PC-9 (cell line): ENCODE measurements around the gene JOSD2. TPM values are rescaled to one million over a fixed set of nuclear protein-coding genes. Genes with fewer than 3 reads are reported as not detected.
"Not testable (repeated sequence)": the region's sequence is repeated elsewhere in the genome, so short reads cannot be mapped to it uniquely, and the experiment has no call there.

Experiments used
- BruUV-seq: library from RNA; stranded (reverse); fragments of 400-500 nt; replicated peaks from 2 replicates; lab custom pipeline; 2021; lab: Mats Ljungman, UMichigan
- CTCF ChIA-PET: fragments of 300-600 bp; sonication (Branson Sonifier 250); formaldehyde crosslinking; loops from one replicate; lab custom pipeline; 2022; ENCODE audit warnings: antibody characterized with exemption; lab: Charles Lee
- POLR2A ChIA-PET: fragments of 300-600 bp; sonication (Branson Sonifier 250); formaldehyde crosslinking; loops from one replicate; lab custom pipeline; 2022; ENCODE audit warnings: antibody characterized with exemption; ENCODE audit not compliant: unreplicated experiment; lab: Charles Lee
- DNase-seq, 2 experiments: peaks; one replicate each; pipeline versions ENCODE4 v3.0.0 to v3.0.0-alpha.2; 2015 to 2022; ENCODE audit warnings: mixed read lengths in 1 of 2
- H2AFZ ChIP-seq: fragments of 200-600 bp; sonication (generic); 2 replicates; pipeline ENCODE4 v1.8.1; 2017; ENCODE audit warnings: antibody characterized with exemption
- H3F3A ChIP-seq: fragments of 200-600 bp; sonication (generic); 2 replicates; pipeline ENCODE4 v1.8.1; 2017; ENCODE audit warnings: antibody characterized with exemption, mild to moderate bottlenecking, low read depth; ENCODE audit not compliant: insufficient read depth
- H3K27ac ChIP-seq: fragments of 200-600 bp; sonication (generic); 2 replicates; pipeline ENCODE4 v1.6.1; 2016; ENCODE audit warnings: mixed run types
- H3K27me3 ChIP-seq: fragments of 200-600 bp; sonication (generic); 2 replicates; pipeline ENCODE4 v1.6.1; 2016; ENCODE audit warnings: low read depth, mixed run types; ENCODE audit not compliant: insufficient read depth
- H3K36me3 ChIP-seq: fragments of 200-600 bp; sonication (generic); 2 replicates; pipeline ENCODE4 v1.6.1; 2016; ENCODE audit warnings: low read depth, mixed run types
- H3K4me1 ChIP-seq: fragments of 200-600 bp; sonication (generic); replicated peaks from 2 replicates; pipeline ENCODE4 v1.6.1; 2016; ENCODE audit warnings: mixed run types; ENCODE audit not compliant: insufficient read depth
- H3K4me2 ChIP-seq: fragments of 200-600 bp; sonication (generic); 2 replicates; pipeline ENCODE4 v1.6.1; 2017; ENCODE audit warnings: mixed run types
- H3K4me3 ChIP-seq: fragments of 200-600 bp; sonication (generic); 2 replicates; pipeline ENCODE4 v1.6.1; 2016; ENCODE audit warnings: mixed run types
- H3K79me2 ChIP-seq: fragments of 200-600 bp; sonication (generic); 2 replicates; pipeline ENCODE4 v1.6.1; 2017; ENCODE audit warnings: low read depth, mixed run types
- H3K9me2 ChIP-seq: fragments of 200-600 bp; sonication (generic); 2 replicates; pipeline ENCODE4 v1.8.1; 2017; ENCODE audit warnings: mild to moderate bottlenecking; ENCODE audit not compliant: insufficient read depth
- H3K9me3 ChIP-seq: fragments of 200-600 bp; sonication (generic); 2 replicates; pipeline ENCODE4 v1.8.1; 2016; ENCODE audit warnings: low read depth; ENCODE audit not compliant: insufficient read depth
- H4K20me1 ChIP-seq: fragments of 200-600 bp; sonication (generic); 2 replicates; pipeline ENCODE4 v1.8.1; 2017; ENCODE audit not compliant: insufficient read depth
- EZH2 ChIP-seq: fragments of 200-600 bp; sonication (generic); IDR thresholded peaks from 2 replicates; pipeline ENCODE4 v1.8.0; 2017; ENCODE audit warnings: antibody characterized with exemption, low read depth
- intact Hi-C: fragments of 100-400 bp; cut with micrococcal nuclease; formaldehyde crosslinking; loops from one replicate; pipeline ENCODE4 v1.10.0; 2022; ENCODE audit not compliant: unreplicated experiment
- total RNA-seq: library from RNA; stranded (reverse); gene quantifications from 2 replicates; pipeline ENCODE4 v1.2.3, GENCODE V29; 2021
- TF ChIP-seq, protein P1 (sequence below): fragments of 200-600 bp; sonication (generic); conservative IDR thresholded peaks from 2 replicates; pipeline ENCODE4 v1.6.1; 2017; ENCODE audit warnings: mixed run types, antibody characterized with exemption, mild to moderate bottlenecking, moderate library complexity

JOSD2 gene
- total RNA-seq, 1 experiment from 2014 or later = 44.3 TPM

DNA sequence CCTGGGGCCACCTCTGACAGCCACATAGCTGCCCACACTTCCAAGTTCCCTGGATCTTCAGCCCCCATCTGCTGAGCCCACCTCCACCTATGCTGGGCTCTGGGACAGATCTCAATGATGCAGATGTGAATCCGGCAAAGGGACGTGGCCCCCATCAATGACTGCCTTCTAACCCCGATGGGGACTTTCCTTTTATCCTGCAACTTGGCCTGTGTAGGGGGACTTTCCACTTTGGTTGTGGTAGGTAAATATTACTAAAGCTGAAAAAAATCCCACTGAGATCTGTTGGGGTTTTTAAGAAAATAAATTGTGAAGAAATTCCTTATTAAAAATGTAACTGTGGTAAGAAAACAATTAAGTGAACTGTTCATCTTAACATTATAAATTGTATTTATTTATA lies 23.5 kb upstream of the JOSD2 start:
- H3K9me3 ChIP-seq = peaks cover 3% of the 10 kb centered on the region; the same call in 1 of the 2 replicates
- H3K4me1 ChIP-seq = no peaks in the 10 kb centered on the region
- H4K20me1 ChIP-seq = no peaks in the 10 kb centered on the region
- no peak overlapping the region for H2AFZ ChIP-seq
- no TSS peak for BruUV-seq
- H3F3A ChIP-seq = no peaks in the 10 kb centered on the region
- no peaks in the 10 kb centered on the region for H3K9me2 ChIP-seq
- ChIA-PET CTCF (no interaction called here), POLR2A (no interaction called here)
- H3K4me2 ChIP-seq = no peak overlapping the region
- no peak overlapping the region for H3K4me3 ChIP-seq
- H3K36me3 ChIP-seq = no peaks in the 10 kb centered on the region
- H3K79me2 ChIP-seq = no peaks in the 10 kb centered on the region
- H3K27ac ChIP-seq = no peak overlapping the region
- DNase-seq = no peak
- H3K27me3 ChIP-seq = peaks cover 83% of the 10 kb centered on the region
- intact Hi-C loops = loop anchor here (10.0 kb wide), 2 partner anchors 170 to 390 kb away; partner anchors contain the start of gene NAPSA
- no peak for TF ChIP-seq EZH2
- TF ChIP-seq, protein P1, sequence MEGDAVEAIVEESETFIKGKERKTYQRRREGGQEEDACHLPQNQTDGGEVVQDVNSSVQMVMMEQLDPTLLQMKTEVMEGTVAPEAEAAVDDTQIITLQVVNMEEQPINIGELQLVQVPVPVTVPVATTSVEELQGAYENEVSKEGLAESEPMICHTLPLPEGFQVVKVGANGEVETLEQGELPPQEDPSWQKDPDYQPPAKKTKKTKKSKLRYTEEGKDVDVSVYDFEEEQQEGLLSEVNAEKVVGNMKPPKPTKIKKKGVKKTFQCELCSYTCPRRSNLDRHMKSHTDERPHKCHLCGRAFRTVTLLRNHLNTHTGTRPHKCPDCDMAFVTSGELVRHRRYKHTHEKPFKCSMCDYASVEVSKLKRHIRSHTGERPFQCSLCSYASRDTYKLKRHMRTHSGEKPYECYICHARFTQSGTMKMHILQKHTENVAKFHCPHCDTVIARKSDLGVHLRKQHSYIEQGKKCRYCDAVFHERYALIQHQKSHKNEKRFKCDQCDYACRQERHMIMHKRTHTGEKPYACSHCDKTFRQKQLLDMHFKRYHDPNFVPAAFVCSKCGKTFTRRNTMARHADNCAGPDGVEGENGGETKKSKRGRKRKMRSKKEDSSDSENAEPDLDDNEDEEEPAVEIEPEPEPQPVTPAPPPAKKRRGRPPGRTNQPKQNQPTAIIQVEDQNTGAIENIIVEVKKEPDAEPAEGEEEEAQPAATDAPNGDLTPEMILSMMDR = no peak

DNA sequence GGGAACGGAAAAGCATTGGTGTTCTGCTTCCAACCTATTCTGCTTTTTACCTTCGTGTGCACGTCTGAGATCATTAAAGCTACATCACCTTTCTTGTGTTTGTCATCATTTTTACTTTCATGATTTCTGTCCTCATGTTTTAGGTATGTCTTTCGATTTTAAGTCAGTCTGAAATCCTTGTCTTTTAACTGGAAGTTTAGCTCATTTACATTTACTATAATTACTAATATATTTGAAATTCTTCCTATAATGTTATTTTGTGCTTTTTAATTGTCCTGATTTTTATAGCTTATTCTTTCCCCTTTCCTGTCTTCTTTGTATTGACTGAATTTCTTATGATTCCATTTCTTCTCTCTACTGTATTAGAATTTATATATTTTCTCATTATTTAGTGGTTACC lies 22.0 kb upstream of the JOSD2 start:
- POLR2A ChIA-PET = no interaction called here

DNA sequence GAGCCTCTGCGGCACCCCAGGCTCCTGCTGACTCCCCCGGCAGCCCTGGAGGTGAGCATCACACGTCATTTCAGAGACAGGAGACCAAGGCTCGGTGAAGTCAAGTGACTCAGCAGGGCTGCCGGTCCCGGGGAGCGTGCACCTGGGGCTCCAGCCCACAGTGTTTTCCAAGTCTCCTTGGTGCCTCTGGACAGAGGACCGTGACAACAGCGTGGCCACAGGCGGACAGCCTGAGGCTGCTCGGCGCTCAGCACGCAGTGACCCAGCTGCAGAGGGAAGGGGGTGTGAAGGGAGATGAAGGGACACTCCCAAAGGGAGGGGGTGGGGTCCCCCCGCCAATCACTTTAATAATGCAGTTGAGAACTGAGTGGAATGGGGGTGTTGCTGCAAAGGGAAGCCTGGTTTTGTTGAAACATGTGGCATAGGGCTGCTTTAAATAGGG lies 20.2 kb upstream of the JOSD2 start:
- Histone ChIP-seq H3K79me2 (no peaks in the 10 kb centered on the region), H3K27ac (no peak overlapping the region), H3K4me3 (no peak overlapping the region), H2AFZ (no peak overlapping the region), H3K4me2 (peak overlapping the region; percentile 32), H3K36me3 (no peaks in the 10 kb centered on the region), H3K27me3 (peaks cover 97% of the 10 kb centered on the region), H3K9me3 (peaks cover 3% of the 10 kb centered on the region; the same call in 1 of the 2 replicates), H3F3A (no peaks in the 10 kb centered on the region), H4K20me1 (no peaks in the 10 kb centered on the region), H3K4me1 (no peaks in the 10 kb centered on the region), H3K9me2 (no peaks in the 10 kb centered on the region)
- TF ChIP-seq, protein P1 = no peak
- TF ChIP-seq EZH2 = no peak
- ChIA-PET POLR2A (no interaction called here), CTCF (no interaction called here)
- intact Hi-C loops = loop anchor here (10.0 kb wide), 2 partner anchors 166 to 394 kb away; partner anchors contain the start of gene NAPSA
- no TSS peak for BruUV-seq
- peak; percentile 27 to 43 for DNase-seq

More for the DNA sequence above, 22.0 kb upstream of the JOSD2 start:
- peaks cover 3% of the 10 kb centered on the region; the same call in 1 of the 2 replicates for H3K9me3 ChIP-seq
- no peak overlapping the region for H2AFZ ChIP-seq
- H3K4me2 ChIP-seq = no peak overlapping the region
- H4K20me1 ChIP-seq = no peaks in the 10 kb centered on the region
- H3K27ac ChIP-seq = no peak overlapping the region
- no peaks in the 10 kb centered on the region for H3K9me2 ChIP-seq
- H3K79me2 ChIP-seq = no peaks in the 10 kb centered on the region
- H3K4me3 ChIP-seq = no peak overlapping the region
- intact Hi-C loops = loop anchor here (10.0 kb wide), 2 partner anchors 168 to 392 kb away; partner anchors contain the start of gene NAPSA
- H3K36me3 ChIP-seq = no peaks in the 10 kb centered on the region
- TF ChIP-seq EZH2 = no peak
- TF ChIP-seq, protein P1 = no peak
- no peaks in the 10 kb centered on the region for H3F3A ChIP-seq
- peaks cover 93% of the 10 kb centered on the region for H3K27me3 ChIP-seq
- BruUV-seq = no TSS peak
- no peak for DNase-seq
- no peaks in the 10 kb centered on the region for H3K4me1 ChIP-seq
- CTCF ChIA-PET = no interaction called here

DNA sequence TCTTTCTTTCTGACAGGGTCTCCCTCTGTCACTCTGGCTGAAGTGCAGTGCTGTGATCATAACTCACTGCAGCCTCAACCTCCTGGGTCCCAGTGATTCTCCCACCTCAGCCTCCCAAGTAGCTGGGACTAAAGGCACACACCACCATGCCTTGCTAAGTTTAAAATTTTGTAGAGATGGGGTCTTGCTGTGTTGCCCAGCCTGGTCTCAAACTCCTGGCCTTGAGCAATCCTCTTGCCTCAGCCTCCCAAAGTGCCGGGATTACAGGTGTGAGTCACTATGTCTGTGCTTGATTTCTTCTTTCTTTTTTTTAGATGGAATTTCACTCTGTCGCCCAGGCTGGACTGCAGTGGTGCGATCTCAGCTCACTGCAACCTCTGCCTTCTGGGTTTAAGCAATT lies 17.1 kb upstream of the JOSD2 start:
- H3K4me3 ChIP-seq, DNase-seq, H3K36me3 ChIP-seq, intact Hi-C loops, H2AFZ ChIP-seq, H3K79me2 ChIP-seq, H4K20me1 ChIP-seq, H3K4me2 ChIP-seq, H3K27ac ChIP-seq, H3K9me3 ChIP-seq, H3K9me2 ChIP-seq, POLR2A ChIA-PET, CTCF ChIA-PET, BruUV-seq, H3F3A ChIP-seq, H3K4me1 ChIP-seq: not testable (repeated sequence)
- H3K27me3 ChIP-seq = peaks cover 88% of the 10 kb centered on the region
